Heart right ventricle (tissue), 16 donors: ENCODE results near the gene TBC1D9B. TPM values are rescaled to one million over a fixed set of nuclear protein-coding genes. Genes with fewer than 3 reads are reported as not detected.

Experiments used
- ATAC-seq, 8 donors: fragments of 200-7000 bp; cut with Tn5 transposase; one replicate each; pipeline ENCODE4 v1.9.1; 2020; ENCODE audit warnings: mild to moderate bottlenecking in 8 of 8, moderate library complexity in 8 of 8, moderate number of reproducible peaks in 1 of 8
- DNase-seq, 2 donors: peaks; one replicate each; pipeline ENCODE4 v3.0.0-alpha.2; 2020
- H3K27ac ChIP-seq, 10 donors: fragments of 200-600 bp; sonication (generic) in 2 of 10; one replicate each; pipeline versions ENCODE4 v1.5.0 to v1.8.0; 2020 to 2022; ENCODE audit warnings: mild to moderate bottlenecking in 3 of 10
- H3K27me3 ChIP-seq, 7 donors: fragments of 200-600 bp; one replicate each; pipeline ENCODE4 v1.8.0; 2021 to 2022; ENCODE audit warnings: mild to moderate bottlenecking in 2 of 7
- H3K36me3 ChIP-seq, 9 donors: fragments of 200-600 bp; sonication (generic) in 1 of 9; one replicate each; pipeline versions ENCODE4 v1.5.0 to v1.8.0; 2020 to 2022; ENCODE audit warnings: mild to moderate bottlenecking in 2 of 9
- H3K4me1 ChIP-seq, 9 donors: fragments of 200-600 bp; sonication (generic) in 1 of 9; one replicate each; pipeline versions ENCODE4 v1.5.0 to v1.8.0; 2020 to 2022; ENCODE audit warnings: mild to moderate bottlenecking in 4 of 9
- H3K4me3 ChIP-seq, 10 donors: fragments of 200-600 bp; sonication (generic) in 2 of 10; one replicate each; pipeline versions ENCODE4 v1.5.0 to v1.8.0; 2020 to 2022; ENCODE audit warnings: mild to moderate bottlenecking in 7 of 10, moderate library complexity in 2 of 10
- H3K9me3 ChIP-seq, 11 donors: fragments of 200-600 bp in 10 of 11; sonication (generic) in 2 of 11; one replicate each; pipeline versions ENCODE4 v1.5.0 to v1.8.0; 2013 to 2022; ENCODE audit warnings: mild to moderate bottlenecking in 2 of 11, control low read depth in 1 of 11, moderate library complexity in 1 of 11
- CTCF ChIP-seq, 9 donors: fragments of 200-600 bp; sonication (generic) in 2 of 9; IDR thresholded peaks; one replicate each; pipeline versions ENCODE4 v1.5.0 to v1.8.0; 2021 to 2022; ENCODE audit warnings: antibody characterized with exemption in 9 of 9, mild to moderate bottlenecking in 5 of 9, moderate library complexity in 1 of 9
- WGBS, 2 donors: extraction: QIAGEN DNeasy Blood & Tissue Kit; methylation state at CpG; one replicate each; pipeline ENCODE4 v1.1.7; 2013; ENCODE audit warnings: inconsistent platforms in 1 of 2; 5-methylcytosine and 5-hydroxymethylcytosine counted together
- intact Hi-C, 10 donors: fragments of 100-400 bp; cut with DNase I; formaldehyde crosslinking; loops; one replicate each; pipeline versions ENCODE4 v1.11.1 to v1.14.2; 2022
- polyA plus RNA-seq, 2 donors: library from polyadenylated mRNA; stranded (reverse); fragments of 200-250 nt; gene quantifications; one replicate each; pipeline ENCODE4 v1.2.3, GENCODE V29; 2013
- total RNA-seq, 10 donors: library from RNA; stranded (reverse); fragmentation: NEBNext Ultra II Directional in 3 of 10; extraction: Animal tissue kit (Norgen Biotek cat#: 25700) in 3 of 10; gene quantifications; one replicate each; pipeline versions ENCODE4 v1.2.1 to v1.2.4, GENCODE V29; 2021 to 2023
- donor health status: Arrhythmogenic right ventricular cardiomyopathy.
- donor health status: ischemic (EF 13 %, LVEDD 7.1; RV severe dilation, severe dysfunction).
- donor health status: healthy with polysubstance abuse.
- donor health status: DM: no; HTN: yes; CAD: no.
- donor health status: DM: no; HTN: no; CAD: no.
- donor health status: ischemic (EF 25% LVEDD 6.9; RV normal size, moderate dysfunction).
- donor health status: ischemic (EF 25% LVEDD 5.7; RV mildly dilated, moderate dysfunction).
- donor health status: healthy.
- donor health status: DM: yes; HTN: yes; CAD: no.
- donor health status: Ischemic cardiomyopathy.
- donor health status: ischemic (EF 35%, LVEDD 5.7; RV mildly dilated, moderate dysfunction).
- donor health status: nonischemic (EF 11% LVEDD 7.7; RV severe dilation, severe dysfunction).
- donor health status: DM: yes; HTN: yes; CAD: no.
- donor health status: PGD.
- donor health status: ischemic (EF 29% LVEDD 5.4; RV normal size, mild dysfunction).
- donor health status: nonischemic (EF 23%, LVEDD 6.1; RV moderate dilation, normal function).

TBC1D9B gene
- total and polyA plus RNA-seq, 12 donors: 26.0 to 52.1 (median 32.3) TPM

GRCh38 chr5:179812997-179813607, 94.6 kb downstream of the TBC1D9B start:
- intact Hi-C loops: no loop called here
- H3K27ac ChIP-seq: no peak overlapping the region
- 93% methylated on average over 5 of the region's 5 CpGs for WGBS, 2 donors

GRCh38 chr5:179812135-179812825, 95.4 kb downstream of the TBC1D9B start:
- Histone ChIP-seq H3K9me3 (no peaks in the 10 kb centered on the region), H3K27me3 (no peaks in the 10 kb centered on the region), H3K4me1 (peaks cover under 1 to 19% (median 15%) of the 10 kb centered on the region in 9 donors), H3K27ac (no peak overlapping the region), H3K36me3 (peaks cover 0 to 23% (median 0%) of the 10 kb centered on the region in 9 donors), H3K4me3 (no peak overlapping the region)
- DNase-seq (peak; percentile 2 to 26), ATAC-seq (peak in 1 of 8 donors; percentile 32)
- no peak for TF ChIP-seq CTCF (IDR thresholded peaks at IDR 0.05)
- intact Hi-C loops: no loop called here
- WGBS, 2 donors: 91 to 92% methylated on average over 27 of the region's 27 CpGs

More at GRCh38 chr5:179812997-179813607, 94.6 kb downstream of the TBC1D9B start:
- H3K36me3 ChIP-seq: peaks cover 0 to 23% (median 0%) of the 10 kb centered on the region in 9 donors
- H3K4me3 ChIP-seq: no peak overlapping the region
- H3K27me3 ChIP-seq: no peaks in the 10 kb centered on the region
- no peaks in the 10 kb centered on the region for H3K9me3 ChIP-seq
- DNase-seq (no peak), ATAC-seq (no peak)
- TF ChIP-seq CTCF (IDR thresholded peaks at IDR 0.05): no peak
- peaks cover 3 to 19% (median 16%) of the 10 kb centered on the region in 9 donors for H3K4me1 ChIP-seq

Other genes starting within 250 kb of the TBC1D9B start
- gene CBY3, start 226.9 kb downstream of the TBC1D9B start, total RNA-seq: not detected
- under 1 TPM in 1 of 2 donors, not detected in 1; 0.06 TPM for gene CBY3, start 226.9 kb downstream of the TBC1D9B start, polyA plus RNA-seq
- 100 to 1,000 TPM; 372 to 659 (median 492) TPM for gene CANX, start 208.9 kb downstream of the TBC1D9B start, total RNA-seq
- gene CANX, start 208.9 kb downstream of the TBC1D9B start, polyA plus RNA-seq: 100 to 1,000 TPM in 1 of 2 donors, 10 to 100 TPM in 1; 90.9 to 212 TPM
- gene MAML1, start 175.1 kb downstream of the TBC1D9B start, total RNA-seq: 10 to 100 TPM in 9 of 10 donors, 1 to 10 TPM in 1; 10.0 to 15.3 (median 12.5) TPM
- gene MAML1, start 175.1 kb downstream of the TBC1D9B start, polyA plus RNA-seq: 1 to 10 TPM; 5.5 to 9.4 TPM
- gene LTC4S, start 113.9 kb downstream of the TBC1D9B start, total RNA-seq: 10 to 100 TPM in 3 of 10 donors, 1 to 10 TPM in 7; 5.4 to 10.6 (median 7.9) TPM
- 10 to 100 TPM; 10.5 to 20.0 TPM for gene LTC4S, start 113.9 kb downstream of the TBC1D9B start, polyA plus RNA-seq
- 100 to 1,000 TPM in 5 of 10 donors, 10 to 100 TPM in 5; 88.6 to 123 (median 102) TPM for gene MGAT4B, start 101.0 kb downstream of the TBC1D9B start, total RNA-seq
- gene MGAT4B, start 101.0 kb downstream of the TBC1D9B start, polyA plus RNA-seq: 10 to 100 TPM; 58.6 to 86.9 TPM
- 100 to 1,000 TPM; 341 to 466 (median 391) TPM for gene SQSTM1, start 87.0 kb downstream of the TBC1D9B start, total RNA-seq
- 100 to 1,000 TPM; 131 to 210 TPM for gene SQSTM1, start 87.0 kb downstream of the TBC1D9B start, polyA plus RNA-seq
- 10 to 100 TPM in 8 of 10 donors, 1 to 10 TPM in 2; 6.6 to 14.4 (median 12.7) TPM for gene MRNIP, start 49.1 kb downstream of the TBC1D9B start, total RNA-seq
- gene MRNIP, start 49.1 kb downstream of the TBC1D9B start, polyA plus RNA-seq: 10 to 100 TPM; 12.6 to 45.1 TPM
- gene RNF130, start 163.9 kb upstream of the TBC1D9B start, total RNA-seq: 10 to 100 TPM; 25.8 to 55.8 (median 34.5) TPM
- 10 to 100 TPM; 21.9 to 33.6 TPM for gene RNF130, start 163.9 kb upstream of the TBC1D9B start, polyA plus RNA-seq